GM12892 (cell line): Measurements from ENCODE around the gene RPS6KA1.

Source experiments
- POLR2A ChIP-seq: IDR thresholded peaks from 2 replicates; pipeline ENCODE4 v1.6.1; 2011; ENCODE audit warnings: low read depth, low read length, control low read depth
- TAF1 ChIP-seq: IDR thresholded peaks from 2 replicates; pipeline ENCODE4 v1.6.1; 2011; ENCODE audit warnings: low read depth, mild to moderate bottlenecking, control low read depth, low read length, borderline replicate concordance

DNA sequence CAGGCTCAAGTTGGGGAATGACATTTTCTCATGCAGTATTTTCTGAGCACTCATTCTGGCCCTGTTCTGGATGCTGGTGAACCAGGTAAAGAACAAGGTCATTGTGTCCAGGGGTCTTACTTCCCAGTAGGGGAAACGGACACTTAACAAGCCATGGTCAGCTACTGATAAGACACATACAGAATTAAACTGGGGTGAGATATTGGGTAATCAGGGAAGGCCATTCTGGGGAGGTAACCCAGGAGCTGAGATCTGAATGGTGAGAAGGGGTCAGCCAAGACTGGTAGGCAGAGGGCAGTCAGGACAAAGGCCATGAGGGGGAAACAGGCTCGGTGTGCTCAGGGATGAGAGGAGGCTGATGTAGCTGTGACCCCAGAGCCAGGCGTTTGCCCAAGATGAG lies 45.8 kb downstream of the RPS6KA1 start:
- TF ChIP-seq POLR2A (no peak), TAF1 (no peak)
